Measurements from ENCODE around the gene SPG7. TPM values are rescaled to one million over a fixed set of nuclear protein-coding genes. Genes with fewer than 3 reads are reported as not detected.

The SPG7 gene
- total and polyA plus RNA-seq, 9 of the 15 experiments (the other 6 are each of a cell fraction or from before 2014, with no cell fraction given), result 5.8 to 89.1 (median 49.4) TPM

DNA sequence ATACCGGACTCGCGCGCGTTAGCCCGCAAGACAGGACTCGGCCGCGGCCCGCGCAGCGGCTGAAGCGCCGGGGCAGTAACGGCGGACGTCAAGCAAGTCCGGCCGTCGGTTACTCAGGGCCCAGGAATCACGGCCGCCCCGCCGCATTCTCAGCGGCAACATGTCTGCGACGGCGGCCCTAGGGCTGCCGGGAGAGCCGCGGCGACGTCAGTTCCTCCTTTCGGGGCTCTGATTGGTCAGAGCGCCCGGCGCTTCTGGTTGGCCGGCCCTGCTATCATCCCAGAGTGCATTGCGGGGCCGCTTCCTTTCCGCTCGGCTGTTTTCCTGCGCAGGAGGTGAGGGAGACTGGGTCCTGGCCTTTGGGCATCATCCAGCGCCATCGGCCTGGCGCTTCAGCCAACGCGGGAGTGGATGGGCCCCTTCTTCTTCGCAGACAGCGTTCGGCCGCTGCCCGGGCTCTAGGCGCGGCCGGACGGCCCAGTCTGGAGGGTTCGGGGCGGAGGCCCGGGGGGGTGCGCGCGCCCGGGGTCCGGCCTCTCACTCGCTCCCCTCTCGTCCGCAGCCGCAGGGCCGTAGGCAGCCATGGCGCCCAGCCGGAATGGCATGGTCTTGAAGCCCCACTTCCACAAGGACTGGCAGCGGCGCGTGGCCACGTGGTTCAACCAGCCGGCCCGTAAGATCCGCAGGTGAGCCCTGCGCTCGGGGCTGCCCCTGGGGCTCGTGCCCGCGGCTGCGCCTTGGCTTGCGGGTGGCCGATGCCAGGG is 52.4 kb downstream of the SPG7 start, which contains the start of gene RPL13 (continued):
- TF ChIP-seq, protein P1, sequence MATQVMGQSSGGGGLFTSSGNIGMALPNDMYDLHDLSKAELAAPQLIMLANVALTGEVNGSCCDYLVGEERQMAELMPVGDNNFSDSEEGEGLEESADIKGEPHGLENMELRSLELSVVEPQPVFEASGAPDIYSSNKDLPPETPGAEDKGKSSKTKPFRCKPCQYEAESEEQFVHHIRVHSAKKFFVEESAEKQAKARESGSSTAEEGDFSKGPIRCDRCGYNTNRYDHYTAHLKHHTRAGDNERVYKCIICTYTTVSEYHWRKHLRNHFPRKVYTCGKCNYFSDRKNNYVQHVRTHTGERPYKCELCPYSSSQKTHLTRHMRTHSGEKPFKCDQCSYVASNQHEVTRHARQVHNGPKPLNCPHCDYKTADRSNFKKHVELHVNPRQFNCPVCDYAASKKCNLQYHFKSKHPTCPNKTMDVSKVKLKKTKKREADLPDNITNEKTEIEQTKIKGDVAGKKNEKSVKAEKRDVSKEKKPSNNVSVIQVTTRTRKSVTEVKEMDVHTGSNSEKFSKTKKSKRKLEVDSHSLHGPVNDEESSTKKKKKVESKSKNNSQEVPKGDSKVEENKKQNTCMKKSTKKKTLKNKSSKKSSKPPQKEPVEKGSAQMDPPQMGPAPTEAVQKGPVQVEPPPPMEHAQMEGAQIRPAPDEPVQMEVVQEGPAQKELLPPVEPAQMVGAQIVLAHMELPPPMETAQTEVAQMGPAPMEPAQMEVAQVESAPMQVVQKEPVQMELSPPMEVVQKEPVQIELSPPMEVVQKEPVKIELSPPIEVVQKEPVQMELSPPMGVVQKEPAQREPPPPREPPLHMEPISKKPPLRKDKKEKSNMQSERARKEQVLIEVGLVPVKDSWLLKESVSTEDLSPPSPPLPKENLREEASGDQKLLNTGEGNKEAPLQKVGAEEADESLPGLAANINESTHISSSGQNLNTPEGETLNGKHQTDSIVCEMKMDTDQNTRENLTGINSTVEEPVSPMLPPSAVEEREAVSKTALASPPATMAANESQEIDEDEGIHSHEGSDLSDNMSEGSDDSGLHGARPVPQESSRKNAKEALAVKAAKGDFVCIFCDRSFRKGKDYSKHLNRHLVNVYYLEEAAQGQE (IDR thresholded peaks at IDR 0.05; ENCODE audit: borderline replicate concordance), result no peak
- TF ChIP-seq, protein P1 (CRISPR knock-in tag; IDR thresholded peaks at IDR 0.05; ENCODE audit: low read depth), result peak; percentile 40; the same call in 1 of the 2 replicates
- TF ChIP-seq ZFP1 (CRISPR knock-in tag; IDR thresholded peaks at IDR 0.05) (no peak; the same call in 1 of the 2 replicates), FOXK1 (CRISPR knock-in tag; IDR thresholded peaks at IDR 0.05; ENCODE audit: borderline replicate concordance) (peak; percentile 83; the same call in 1 of the 2 replicates), SLC30A9 (CRISPR knock-in tag; IDR thresholded peaks at IDR 0.05) (no peak), ZNF551 (CRISPR knock-in tag; IDR thresholded peaks at IDR 0.05) (no peak), ZNF707 (CRISPR knock-in tag; conservative IDR thresholded peaks at IDR 0.05) (no peak), BHLHE40 (IDR thresholded peaks at IDR 0.05; ENCODE audit: low read length) (no peak), KLF16 (IDR thresholded peaks at IDR 0.05) (no peak), ZNF436 (CRISPR knock-in tag; IDR thresholded peaks at IDR 0.05) (no peak; the same call in 1 of the 2 replicates), GABPA (tag; conservative IDR thresholded peaks at IDR 0.05; ENCODE audit: low read depth) (peak; percentile 90), NRF1 (conservative IDR thresholded peaks at IDR 0.05 in 1 of 2, IDR thresholded peaks at IDR 0.05 in 1 of 2) (peak; percentile 83 to 86), GATAD2A (IDR thresholded peaks at IDR 0.05) (no peak), RCOR1 (IDR thresholded peaks at IDR 0.05; ENCODE audit: borderline replicate concordance in 1 of 2, low read depth in 2 of 2, low read length in 2 of 2) (no peak; a peak in 1 of 4 replicates), YBX1 (IDR thresholded peaks at IDR 0.05) (no peak), ZKSCAN3 (CRISPR knock-in tag; IDR thresholded peaks at IDR 0.05) (no peak), TSC22D4 (tag; IDR thresholded peaks at IDR 0.05) (no peak), PHF20 (IDR thresholded peaks at IDR 0.05; ENCODE audit: partially characterized antibody) (peak; percentile 76), MECOM (CRISPR knock-in tag; IDR thresholded peaks at IDR 0.05) (no peak), STAT5B (CRISPR knock-in tag; IDR thresholded peaks at IDR 0.05) (no peak), ZNF384 (IDR thresholded peaks at IDR 0.05; ENCODE audit: low read depth, low read length) (no peak), ZBTB1 (CRISPR knock-in tag; IDR thresholded peaks at IDR 0.05; ENCODE audit: borderline replicate concordance, low read depth) (peak; percentile 34)
- TF ChIP-seq, protein P2, sequence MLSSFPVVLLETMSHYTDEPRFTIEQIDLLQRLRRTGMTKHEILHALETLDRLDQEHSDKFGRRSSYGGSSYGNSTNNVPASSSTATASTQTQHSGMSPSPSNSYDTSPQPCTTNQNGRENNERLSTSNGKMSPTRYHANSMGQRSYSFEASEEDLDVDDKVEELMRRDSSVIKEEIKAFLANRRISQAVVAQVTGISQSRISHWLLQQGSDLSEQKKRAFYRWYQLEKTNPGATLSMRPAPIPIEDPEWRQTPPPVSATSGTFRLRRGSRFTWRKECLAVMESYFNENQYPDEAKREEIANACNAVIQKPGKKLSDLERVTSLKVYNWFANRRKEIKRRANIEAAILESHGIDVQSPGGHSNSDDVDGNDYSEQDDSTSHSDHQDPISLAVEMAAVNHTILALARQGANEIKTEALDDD (IDR thresholded peaks at IDR 0.05), result no peak
